ACC112 (cell line): ENCODE results near the gene SLC25A44.

Source experiments
- H2AFZ ChIP-seq: fragments of 200-600 bp; sonication (generic); one replicate; pipeline ENCODE4 v1.6.0; 2017; ENCODE audit warnings: antibody characterized with exemption, low read length; ENCODE audit not compliant: unreplicated experiment
- H3K27ac ChIP-seq: fragments of 200-600 bp; sonication (generic); 2 replicates; pipeline ENCODE4 v1.5.1; 2014; ENCODE audit warnings: low read depth, mild to moderate bottlenecking, antibody characterized with exemption, low read length, moderate library complexity
- H3K27me3 ChIP-seq: fragments of 200-600 bp; sonication (generic); 2 replicates; pipeline ENCODE4 v1.6.1; 2014; ENCODE audit warnings: mild to moderate bottlenecking, antibody characterized with exemption, low read length, moderate library complexity, mixed read lengths; ENCODE audit not compliant: insufficient read depth
- H3K36me3 ChIP-seq: fragments of 200-600 bp; sonication (generic); 2 replicates; pipeline ENCODE4 v1.6.1; 2016; ENCODE audit warnings: mild to moderate bottlenecking, antibody characterized with exemption, low read length, moderate library complexity, mixed read lengths; ENCODE audit not compliant: insufficient read depth
- H3K4me1 ChIP-seq: fragments of 200-600 bp; sonication (generic); one replicate; pipeline ENCODE4 v1.6.1; 2016; ENCODE audit warnings: low read length, mixed read lengths; ENCODE audit not compliant: insufficient read depth, unreplicated experiment, control insufficient read depth
- H3K4me3 ChIP-seq: fragments of 200-600 bp; sonication (generic); 2 replicates; pipeline ENCODE4 v1.5.1; 2014; ENCODE audit warnings: mild to moderate bottlenecking, low read depth, low read length
- H3K79me2 ChIP-seq: fragments of 200-600 bp; sonication (generic); one replicate; pipeline ENCODE4 v1.6.0; 2016; ENCODE audit warnings: low read length; ENCODE audit not compliant: control insufficient read depth, unreplicated experiment, insufficient read depth

The SLC25A44 gene

GRCh38 chr1:156241926-156242325, 48.0 kb downstream of the SLC25A44 start, which contains the start of gene BGLAP:
Gene BGLAP, plus strand, starts transcription at chr1:156242184. Its CDS starts 48 bp downstream, at chr1:156242232.
- Histone ChIP-seq H3K27me3 (peaks cover 8% of the 10 kb centered on the region; the same call in 1 of the 2 replicates), H2AFZ (no peak within 1 kb of the TSS), H3K4me1 (peaks cover 24% of the 10 kb centered on the region), H3K36me3 (no peaks in the 10 kb centered on the region), H3K4me3 (no peak within 1 kb of the TSS), H3K27ac (no peak within 1 kb of the TSS), H3K79me2 (no peaks in the 10 kb centered on the region)

GRCh38 chr1:156242738-156243137, 48.8 kb downstream of the SLC25A44 start:
- no peak overlapping the region for H3K4me3 ChIP-seq
- H3K36me3 ChIP-seq, result no peaks in the 10 kb centered on the region
- H3K27me3 ChIP-seq, result peaks cover 8% of the 10 kb centered on the region; the same call in 1 of the 2 replicates
- no peak overlapping the region for H3K27ac ChIP-seq
- no peaks in the 10 kb centered on the region for H3K79me2 ChIP-seq
- H2AFZ ChIP-seq, result no peak overlapping the region
- H3K4me1 ChIP-seq, result peaks cover 24% of the 10 kb centered on the region

- no peak overlapping the region for H3K27ac ChIP-seq
- H3K4me3 ChIP-seq, result no peak overlapping the region
- peaks cover 24% of the 10 kb centered on the region for H3K4me1 ChIP-seq
- no peaks in the 10 kb centered on the region for H3K36me3 ChIP-seq
- H3K79me2 ChIP-seq, result no peaks in the 10 kb centered on the region
- peaks cover 8% of the 10 kb centered on the region; the same call in 1 of the 2 replicates for H3K27me3 ChIP-seq
- no peak overlapping the region for H2AFZ ChIP-seq
Observed at GRCh38 chr1:156244126-156244525, 50.2 kb downstream of the SLC25A44 start.

GRCh38 chr1:156244712-156245111, 50.8 kb downstream of the SLC25A44 start:
- no peaks in the 10 kb centered on the region for H3K79me2 ChIP-seq
- no peak overlapping the region for H3K4me3 ChIP-seq
- no peak overlapping the region for H2AFZ ChIP-seq
- H3K27me3 ChIP-seq, result peaks cover 8% of the 10 kb centered on the region; the same call in 1 of the 2 replicates
- peaks cover 23% of the 10 kb centered on the region for H3K4me1 ChIP-seq
- H3K36me3 ChIP-seq, result no peaks in the 10 kb centered on the region
- H3K27ac ChIP-seq, result no peak overlapping the region

- no peaks in the 10 kb centered on the region; the same call in 1 of the 2 replicates for H3K36me3 ChIP-seq
- peaks cover 18% of the 10 kb centered on the region for H3K4me1 ChIP-seq
- no peak overlapping the region for H3K27ac ChIP-seq
- H3K27me3 ChIP-seq, result peaks cover 8% of the 10 kb centered on the region; the same call in 1 of the 2 replicates
- H2AFZ ChIP-seq, result no peak overlapping the region
- H3K4me3 ChIP-seq, result no peak overlapping the region
- H3K79me2 ChIP-seq, result no peaks in the 10 kb centered on the region
Observed at GRCh38 chr1:156245451-156246232, 51.7 kb downstream of the SLC25A44 start.

GRCh38 chr1:156246241-156246780, 52.4 kb downstream of the SLC25A44 start:
- Histone ChIP-seq H3K27me3 (peaks cover 8% of the 10 kb centered on the region; the same call in 1 of the 2 replicates), H3K4me3 (no peak overlapping the region), H2AFZ (no peak overlapping the region), H3K79me2 (no peaks in the 10 kb centered on the region), H3K4me1 (peaks cover 11% of the 10 kb centered on the region), H3K27ac (no peak overlapping the region), H3K36me3 (no peaks in the 10 kb centered on the region; the same call in 1 of the 2 replicates)

- Histone ChIP-seq H3K36me3 (no peaks in the 10 kb centered on the region; the same call in 1 of the 2 replicates), H3K79me2 (no peaks in the 10 kb centered on the region), H3K4me1 (peaks cover 5% of the 10 kb centered on the region)
Observed at GRCh38 chr1:156246781-156247459, 53.0 kb downstream of the SLC25A44 start.

GRCh38 chr1:156247460-156248322, 53.8 kb downstream of the SLC25A44 start, which contains the start of gene PAQR6:
Gene PAQR6, minus strand, starts transcription at chr1:156248056. Its CDS starts 1,325 bp downstream, at chr1:156246731.
- H3K4me3 ChIP-seq, result no peak within 1 kb of the TSS
- no peaks in the 10 kb centered on the region; the same call in 1 of the 2 replicates for H3K36me3 ChIP-seq
- H3K27me3 ChIP-seq, result peaks cover 8% of the 10 kb centered on the region; the same call in 1 of the 2 replicates
- H3K4me1 ChIP-seq, result no peaks in the 10 kb centered on the region
- no peak within 1 kb of the TSS for H2AFZ ChIP-seq
- H3K79me2 ChIP-seq, result no peaks in the 10 kb centered on the region
- H3K27ac ChIP-seq, result no peak within 1 kb of the TSS

More at GRCh38 chr1:156246781-156247459, 53.0 kb downstream of the SLC25A44 start:
- no peak overlapping the region for H2AFZ ChIP-seq
- no peak overlapping the region for H3K4me3 ChIP-seq
- H3K27me3 ChIP-seq, result peaks cover 8% of the 10 kb centered on the region; the same call in 1 of the 2 replicates
- no peak overlapping the region for H3K27ac ChIP-seq

- Histone ChIP-seq H3K27me3 (peaks cover 8% of the 10 kb centered on the region; the same call in 1 of the 2 replicates), H3K27ac (no peak overlapping the region), H3K36me3 (no peaks in the 10 kb centered on the region; the same call in 1 of the 2 replicates)
Observed at GRCh38 chr1:156248323-156248683, 54.4 kb downstream of the SLC25A44 start.

GRCh38 chr1:156249593-156249992, 55.7 kb downstream of the SLC25A44 start:
- Histone ChIP-seq H3K27ac (no peak overlapping the region), H3K36me3 (no peaks in the 10 kb centered on the region; the same call in 1 of the 2 replicates), H3K4me3 (no peak overlapping the region), H3K27me3 (peaks cover 8% of the 10 kb centered on the region; the same call in 1 of the 2 replicates), H3K4me1 (no peaks in the 10 kb centered on the region), H3K79me2 (no peaks in the 10 kb centered on the region), H2AFZ (no peak overlapping the region)

More at GRCh38 chr1:156248323-156248683, 54.4 kb downstream of the SLC25A44 start:
- Histone ChIP-seq H3K79me2 (no peaks in the 10 kb centered on the region), H2AFZ (no peak overlapping the region), H3K4me1 (no peaks in the 10 kb centered on the region), H3K4me3 (no peak overlapping the region)
